HG02870 (cell line): ENCODE measurements around the gene NPIPB12.
"Not testable (repeated sequence)": the region's sequence is repeated elsewhere in the genome, so short reads cannot be mapped to it uniquely, and the experiment has no call there.

Source experiments
- ATAC-seq: cut with Tn5 transposase; IDR thresholded peaks from one replicate; pipeline ENCODE4 v1.9.1; 2021; ENCODE audit warnings: mild to moderate bottlenecking, moderate library complexity; ENCODE audit not compliant: unreplicated experiment

NPIPB12 gene

DNA sequence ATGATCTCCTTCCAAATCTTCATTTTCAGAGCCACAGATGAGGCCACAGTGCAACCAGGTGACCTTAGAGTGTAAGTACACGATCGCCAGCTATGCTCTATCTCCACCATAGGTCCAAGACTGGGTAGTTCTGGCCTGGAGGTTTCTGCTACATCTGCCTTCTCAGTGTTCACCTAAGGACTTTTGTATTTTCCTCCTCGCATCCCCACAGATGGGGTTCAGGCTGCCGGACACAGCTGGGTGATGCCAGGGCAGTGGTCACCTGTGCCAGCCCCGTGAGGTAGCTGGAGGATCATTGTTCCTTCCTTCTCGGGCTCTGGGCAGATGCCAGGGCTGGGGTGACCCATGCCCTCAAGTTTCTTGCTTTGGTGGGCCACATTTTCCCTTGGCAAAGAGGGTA, at the start of gene NPIPB12:
Gene NPIPB12, minus strand, starts transcription at position 101 of the 400 bp plus-strand sequence.
- ATAC-seq = not testable (repeated sequence)

DNA sequence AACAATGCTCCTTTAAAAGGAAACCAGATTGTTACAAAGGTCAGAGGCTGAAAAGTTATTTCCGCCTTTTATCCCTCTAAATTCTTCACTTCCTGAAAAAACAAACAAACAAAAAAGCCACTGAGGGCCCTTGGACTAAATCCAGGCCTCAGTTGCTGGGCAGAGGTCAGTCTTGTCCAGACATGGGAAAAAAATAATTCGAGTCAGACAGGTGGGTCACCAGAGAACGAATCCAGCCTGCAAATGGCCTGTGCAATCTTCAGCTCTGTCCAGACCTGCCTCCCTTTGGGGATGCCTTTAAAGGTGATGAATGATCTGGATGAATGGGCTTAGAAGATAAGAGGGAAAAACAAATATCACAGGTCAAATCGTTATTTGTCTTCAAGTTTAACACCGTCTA, 15.3 kb upstream of the NPIPB12 start:
- ATAC-seq = not testable (repeated sequence)

DNA sequence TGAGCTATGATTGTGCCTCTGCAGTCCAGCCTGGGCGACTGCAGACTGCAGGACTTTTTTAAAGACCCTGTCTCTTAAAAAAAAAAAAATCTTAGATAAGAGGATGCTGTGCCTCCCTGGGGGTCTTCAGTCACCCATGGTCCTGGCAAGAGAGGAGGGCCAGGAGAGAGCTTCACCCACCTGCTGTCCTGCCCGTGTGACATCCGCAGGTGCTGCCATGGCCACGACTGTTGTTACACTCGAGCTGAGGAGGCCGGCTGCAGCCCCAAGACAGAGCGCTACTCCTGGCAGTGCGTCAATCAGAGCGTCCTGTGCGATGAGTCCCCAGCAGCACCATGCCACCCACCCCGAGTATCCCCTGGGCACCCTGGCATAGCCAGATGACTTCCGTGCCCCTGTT, 23.9 kb downstream of the NPIPB12 start:
- not testable (repeated sequence) for ATAC-seq

GRCh38 chr16:29472065-29472464, 34.1 kb downstream of the NPIPB12 start:
- ATAC-seq = not testable (repeated sequence)

- ATAC-seq = not testable (repeated sequence)
These were observed 36.5 kb downstream of the NPIPB12 start for GRCh38 chr16:29469660-29470059.

GRCh38 chr16:29467654-29468366, 38.4 kb downstream of the NPIPB12 start:
- not testable (repeated sequence) for ATAC-seq

GRCh38 chr16:29466904-29467303, 39.3 kb downstream of the NPIPB12 start:
- ATAC-seq = not testable (repeated sequence)

DNA sequence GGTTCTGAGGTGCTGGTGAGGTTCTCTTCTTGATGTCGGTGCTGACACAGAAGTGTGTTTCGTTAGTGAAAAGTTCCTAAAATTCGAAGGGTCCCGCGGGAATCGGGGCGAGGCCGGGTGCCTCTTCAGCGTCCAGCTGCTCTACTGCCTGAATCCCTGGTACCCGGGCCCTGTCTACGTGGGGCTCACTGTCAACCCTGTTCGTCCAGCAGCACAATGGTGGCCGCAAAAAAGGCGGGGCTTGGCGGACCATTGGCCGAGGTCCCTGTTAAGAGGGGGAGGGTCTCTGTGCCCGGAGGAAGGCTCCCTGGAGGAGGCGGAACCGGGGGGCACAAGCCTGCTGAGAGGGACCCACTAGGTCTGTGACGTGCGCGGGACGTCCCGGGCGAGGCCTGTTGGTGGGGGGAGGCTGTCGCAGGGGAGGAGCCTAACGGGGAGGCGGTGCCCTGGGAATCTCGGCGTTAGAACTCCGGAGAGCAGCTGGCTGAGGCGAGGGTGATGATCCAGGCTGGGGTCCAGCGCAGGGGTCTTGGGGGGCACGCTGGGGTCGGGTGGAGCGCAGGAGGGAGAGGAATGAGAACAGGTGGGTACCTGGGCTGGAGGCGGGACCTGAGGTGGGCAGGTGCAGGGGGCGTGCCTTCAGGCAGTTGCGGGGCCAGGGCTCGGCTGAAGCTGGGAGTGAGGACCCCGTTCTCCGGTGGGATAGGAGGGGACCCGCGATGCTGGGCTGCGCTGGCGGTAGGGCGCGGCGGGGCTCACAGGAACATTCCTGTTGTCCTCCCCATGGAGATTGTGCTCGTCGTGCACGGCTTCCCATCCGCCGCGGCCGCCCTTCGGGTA, 40.0 kb downstream of the NPIPB12 start:
- not testable (repeated sequence) for ATAC-seq

- not testable (repeated sequence) for ATAC-seq
These were observed 45.6 kb downstream of the NPIPB12 start for GRCh38 chr16:29460647-29461030.

DNA sequence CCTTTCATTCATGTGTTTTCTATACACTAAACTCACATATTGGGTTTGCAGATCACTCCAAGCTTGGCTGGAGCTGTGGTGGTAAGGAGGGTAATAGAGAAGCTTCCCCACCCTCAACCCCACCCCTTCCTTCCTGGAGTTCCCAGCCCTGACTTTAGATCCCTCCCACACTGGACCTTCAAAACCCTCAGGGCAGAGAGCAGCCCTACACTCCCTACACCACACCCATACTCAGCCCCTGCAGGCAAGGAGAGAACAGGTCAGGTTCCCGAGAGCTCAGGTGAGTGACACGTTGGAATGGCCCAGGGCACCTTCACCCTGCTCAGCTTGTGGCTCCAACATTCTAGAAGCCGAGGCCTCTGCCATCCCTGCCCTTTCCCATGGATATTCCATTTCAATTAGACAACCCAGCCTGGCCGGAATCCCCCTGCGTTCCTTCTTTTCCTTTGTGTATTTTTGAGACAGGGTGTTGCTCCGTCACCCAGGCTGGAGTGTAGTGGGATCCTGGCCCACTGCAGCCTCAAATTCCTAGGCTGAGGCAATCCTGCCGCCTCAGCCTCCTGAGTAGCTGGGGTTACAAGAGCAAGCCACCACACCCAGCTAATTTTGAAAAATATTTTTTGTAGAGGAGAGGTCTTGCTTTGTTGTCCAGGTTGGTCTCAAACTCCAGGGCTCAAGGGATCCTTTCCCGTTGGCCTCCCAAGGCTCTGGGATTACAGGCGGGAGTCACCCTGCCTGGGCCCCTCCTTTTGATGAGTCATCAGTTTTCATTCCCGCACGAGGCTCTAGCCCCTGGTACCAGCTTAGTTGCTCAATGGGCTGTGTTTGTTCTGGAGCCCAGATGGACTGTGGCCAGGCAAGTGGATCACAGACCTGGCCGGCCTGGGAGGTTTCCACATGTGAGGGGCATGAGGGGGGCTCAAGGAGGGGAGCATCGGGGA, 46.2 kb downstream of the NPIPB12 start, which contains the start of gene SULT1A4:
Gene SULT1A4, plus strand, starts transcription at position 208 of the 941 bp plus-strand sequence. CDS start 1,473 bp downstream, outside the sequence.
- not testable (repeated sequence) for ATAC-seq

DNA sequence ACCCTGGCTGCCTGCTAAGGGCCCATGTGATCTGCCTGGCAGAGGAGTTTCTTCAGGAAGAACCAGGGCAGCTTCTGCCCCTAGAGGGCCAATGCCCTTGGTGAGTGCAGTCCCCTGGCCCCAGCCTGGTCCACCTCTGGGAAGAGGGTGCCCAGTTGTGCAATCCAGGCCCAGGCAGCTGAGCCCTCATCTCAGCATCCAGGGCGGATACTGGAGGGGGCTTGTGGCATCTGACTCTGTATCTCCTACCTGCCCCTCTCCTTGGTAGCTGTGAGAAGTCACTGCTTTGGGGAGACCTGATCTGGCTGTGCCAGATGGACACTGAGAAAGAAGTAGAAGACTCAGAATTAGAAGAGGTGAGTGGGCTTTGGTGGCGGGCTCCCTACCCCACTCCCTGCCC, 48.5 kb downstream of the NPIPB12 start:
- ATAC-seq = not testable (repeated sequence)

DNA sequence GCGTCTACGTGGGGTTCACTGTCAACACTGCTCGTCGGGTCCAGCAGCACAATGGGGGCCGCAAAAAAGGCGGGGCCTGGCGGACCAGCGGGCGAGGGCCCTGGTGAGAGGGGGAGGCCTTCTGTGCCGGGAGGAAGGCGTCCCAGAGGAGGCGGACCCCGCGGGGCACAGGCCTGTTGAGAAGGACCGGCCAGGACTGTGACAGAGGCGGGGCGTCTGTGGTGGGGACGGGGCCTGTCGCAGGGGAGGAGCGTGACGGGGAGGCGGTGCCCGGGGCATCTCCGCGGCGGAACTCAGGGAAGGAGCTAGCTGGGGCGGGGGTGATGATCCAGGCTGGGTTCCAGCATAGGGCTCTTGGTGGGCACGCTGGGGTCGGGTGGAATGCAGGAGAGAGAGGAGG, 51.4 kb downstream of the NPIPB12 start:
- peak; percentile 55 for ATAC-seq

GRCh38 chr16:29454269-29454668, 51.9 kb downstream of the NPIPB12 start, which contains the start of the genes BOLA2 and SLX1B:
Gene BOLA2 (minus strand): TSS chr16:29454351. CDS start chr16:29454253, 98 bp downstream.
Gene SLX1B (plus strand): TSS chr16:29454533.
- peak; percentile 88 for ATAC-seq

GRCh38 chr16:29453754-29454153, 52.5 kb downstream of the NPIPB12 start:
- peak; percentile 3 for ATAC-seq
